A549 treated with CORT108297 at 1 μM for 4 hours (cell line): ENCODE data around the gene DPRX. TPM values are rescaled to one million over a fixed set of nuclear protein-coding genes. Genes with fewer than 3 reads are reported as not detected.

Experiments
- total RNA-seq: library from RNA; stranded (reverse); fragments of 200-300 nt; extraction: Qiagen RNA extraction; gene quantifications from 5 replicates; pipeline ENCODE4 v1.2.3, GENCODE V29; 2022

Gene DPRX
- total RNA-seq, result not detected in 5 replicates

GRCh38 chr19:53631949-53632407, at the start of gene DPRX:
Gene DPRX (plus strand): TSS chr19:53631999. CDS start chr19:53632107, 108 bp downstream.

Other genes starting within 250 kb of the DPRX start
- gene ZNF765, start 236.8 kb upstream of the DPRX start, total RNA-seq, result 3.5 to 5.1 TPM (median 3.7 TPM) in 5 replicates
- gene ZNF761, start 200.0 kb upstream of the DPRX start, total RNA-seq, result 7.3 to 8.2 TPM (median 7.6 TPM) in 5 replicates
- gene ZNF813, start 164.3 kb upstream of the DPRX start, total RNA-seq, result 0.17 to 0.33 TPM (median 0.25 TPM) in 5 replicates
- gene ZNF331, start 93.9 kb upstream of the DPRX start, total RNA-seq, result 10.9 to 13.2 TPM (median 13.0 TPM) in 5 replicates
- gene NLRP12, start 192.3 kb downstream of the DPRX start, total RNA-seq, result 0.02 to 0.04 TPM (median 0.02 TPM) in 3 of 5 replicates, not detected in the others
- 208 to 357 TPM (median 304 TPM) in 5 replicates for gene MYADM, start 235.9 kb downstream of the DPRX start, total RNA-seq